Neuronal stem cell (in vitro differentiated cells): ENCODE measurements around the gene LMNA.

Source experiments
- DNase-seq: peaks from one replicate; pipeline ENCODE4 v3.0.0-alpha.2; 2013; ENCODE audit warnings: low spot score
- H2AFZ ChIP-seq: one replicate; pipeline ENCODE4 v1.6.1; 2013; ENCODE audit warnings: mild to moderate bottlenecking, low read length, inconsistent platforms
- H2AK5ac ChIP-seq: 2 replicates; pipeline ENCODE4 v1.6.1; 2013; ENCODE audit warnings: low read depth, mild to moderate bottlenecking, inconsistent platforms, low read length, moderate library complexity, mixed read lengths
- H2BK120ac ChIP-seq: 2 replicates; pipeline ENCODE4 v1.6.1; 2013; ENCODE audit warnings: low read depth, mild to moderate bottlenecking, inconsistent platforms, low read length, moderate library complexity, mixed read lengths
- H2BK12ac ChIP-seq: one replicate; pipeline ENCODE4 v1.6.1; 2013; ENCODE audit warnings: low read length, inconsistent platforms
- H2BK15ac ChIP-seq: 2 replicates; pipeline ENCODE4 v1.6.1; 2013; ENCODE audit warnings: mild to moderate bottlenecking, low read length, inconsistent platforms, mixed read lengths
- H2BK5ac ChIP-seq: one replicate; pipeline ENCODE4 v1.6.1; 2013; ENCODE audit warnings: inconsistent platforms, mild to moderate bottlenecking, low read length, moderate library complexity
- H3K14ac ChIP-seq: one replicate; pipeline ENCODE4 v1.6.1; 2013; ENCODE audit warnings: low read length, inconsistent platforms
- H3K18ac ChIP-seq: 2 replicates; pipeline ENCODE4 v1.6.1; 2013; ENCODE audit warnings: low read length, inconsistent platforms
- H3K23ac ChIP-seq: 2 replicates; pipeline ENCODE4 v1.6.1; 2013; ENCODE audit warnings: low read depth, mild to moderate bottlenecking, mixed read lengths, low read length, inconsistent platforms; ENCODE audit not compliant: poor library complexity
- H3K27ac ChIP-seq: replicated peaks from 3 replicates; pipeline ENCODE4 v1.5.1; 2013; ENCODE audit warnings: low read length, inconsistent platforms
- H3K27me3 ChIP-seq, 3 experiments: 2 replicates each; pipeline ENCODE4 v1.6.1; 2013; ENCODE audit warnings: low read length in 3 of 3, mild to moderate bottlenecking in 2 of 3, inconsistent platforms in 1 of 3, low read depth in 1 of 3, mixed read lengths in 1 of 3, moderate library complexity in 1 of 3; ENCODE audit not compliant: control insufficient read depth in 3 of 3, insufficient read depth in 3 of 3
- H3K36me3 ChIP-seq, 2 donors: replicated peaks in 1 of 2; 2 replicates each; pipeline ENCODE4 v1.6.1; 2013; ENCODE audit warnings: low read length in 2 of 2; ENCODE audit not compliant: control insufficient read depth in 2 of 2, insufficient read depth in 2 of 2
- H3K4ac ChIP-seq: 2 replicates; pipeline ENCODE4 v1.6.1; 2013; ENCODE audit warnings: inconsistent platforms, mild to moderate bottlenecking, low read length, moderate library complexity
- H3K4me1 ChIP-seq, 2 donors: 1 replicate in 1 of 2; 2 replicates in 1 of 2; pipeline ENCODE4 v1.6.1; 2013; ENCODE audit warnings: low read length in 2 of 2, low read depth in 1 of 2; ENCODE audit not compliant: control insufficient read depth in 2 of 2, insufficient read depth in 1 of 2
- H3K4me2 ChIP-seq: one replicate; pipeline ENCODE4 v1.6.1; 2013; ENCODE audit warnings: mild to moderate bottlenecking, low read length, inconsistent platforms; ENCODE audit not compliant: insufficient read depth, poor library complexity, severe bottlenecking
- H3K4me3 ChIP-seq, 2 donors: 2 replicates each; pipeline ENCODE4 v1.5.1; 2013; ENCODE audit warnings: low read length in 2 of 2, mild to moderate bottlenecking in 2 of 2, inconsistent platforms in 1 of 2, moderate library complexity in 1 of 2
- H3K79me1 ChIP-seq: one replicate; pipeline ENCODE4 v1.6.1; 2013; ENCODE audit warnings: low read depth, mild to moderate bottlenecking, inconsistent platforms, low read length, moderate library complexity
- H3K9ac ChIP-seq: one replicate; pipeline ENCODE4 v1.6.1; 2013; ENCODE audit warnings: mild to moderate bottlenecking, low read depth, low read length, inconsistent platforms; ENCODE audit not compliant: poor library complexity
- H3K9me3 ChIP-seq, 2 donors: replicated peaks in 1 of 2; 2 replicates each; pipeline versions ENCODE3 to v1.6.1; 2013; ENCODE audit warnings: low read length in 2 of 2, mild to moderate bottlenecking in 2 of 2, inconsistent platforms in 1 of 2, low read depth in 1 of 2, mixed read lengths in 1 of 2, moderate library complexity in 1 of 2; ENCODE audit not compliant: control insufficient read depth in 2 of 2, insufficient read depth in 1 of 2
- H4K8ac ChIP-seq: one replicate; pipeline ENCODE4 v1.6.1; 2013; ENCODE audit warnings: low read depth, mild to moderate bottlenecking, inconsistent platforms, low read length, moderate library complexity
- H4K91ac ChIP-seq: one replicate; pipeline ENCODE4 v1.6.1; 2013; ENCODE audit warnings: low read length, low read depth, mild to moderate bottlenecking, inconsistent platforms; ENCODE audit not compliant: poor library complexity
- WGBS, 2 donors: extraction: QIAGEN DNeasy Blood & Tissue Kit; methylation state at CpG; one replicate each; pipeline ENCODE4 v1.1.7; 2013; ENCODE audit warnings: missing lambda C conversion rate in 2 of 2, mixed read lengths in 1 of 2; ENCODE audit not compliant: insufficient read length in 2 of 2, insufficient replicate concordance in 1 of 2; ENCODE audit errors: extremely low coverage in 2 of 2; 5-methylcytosine and 5-hydroxymethylcytosine counted together

The LMNA gene

GRCh38 chr1:156104861-156105832, 9.4 kb upstream of the LMNA start:
- H3K27ac ChIP-seq = peak overlapping the region; percentile 73
- no CpG with 5 or more reads among the region's 11 CpGs for WGBS, 2 donors
- H3K4me3 ChIP-seq = peak overlapping the region in 1 of 2 donors; percentile 29

DNA sequence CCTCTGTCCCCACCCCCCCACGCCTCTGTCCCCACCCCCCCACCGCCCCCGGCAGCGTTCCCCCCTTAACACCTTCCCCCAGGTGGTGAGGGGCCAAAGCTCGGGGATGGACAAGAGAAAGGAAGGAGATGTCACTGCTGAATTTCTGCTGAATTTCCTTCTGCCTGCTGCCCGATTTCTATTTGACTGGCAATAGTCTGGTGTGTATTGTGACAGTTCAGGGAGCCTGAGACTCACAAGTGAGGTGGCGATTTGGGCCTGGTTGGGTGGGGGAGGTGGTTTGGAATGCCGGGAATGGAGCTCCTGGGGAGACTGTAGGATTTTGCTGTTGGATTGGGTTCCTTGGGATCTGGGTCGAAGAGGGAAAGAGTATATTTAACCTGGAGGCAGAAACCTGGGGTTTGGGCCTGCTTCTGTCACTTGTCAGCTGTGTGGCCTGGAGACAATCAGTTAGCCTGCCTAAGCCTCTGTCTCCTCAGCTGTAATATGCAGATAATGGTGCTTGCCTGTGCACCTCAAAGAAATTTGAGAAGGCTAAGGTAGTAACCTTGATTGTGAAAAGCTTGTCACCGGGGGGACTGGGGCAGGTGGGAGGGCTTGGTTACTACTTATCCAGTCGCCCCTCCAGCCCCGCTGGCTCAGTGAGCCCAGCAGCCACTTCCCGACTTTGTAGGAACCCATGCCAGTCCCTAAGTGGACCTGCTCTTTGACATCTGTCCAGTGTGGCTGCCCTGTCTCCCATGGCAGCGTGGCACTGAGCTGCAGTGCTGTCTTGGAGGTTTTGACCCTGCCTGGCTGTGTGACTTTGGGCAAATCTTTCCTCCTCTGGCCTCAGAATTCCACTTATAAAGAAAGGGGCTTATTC, 7.7 kb upstream of the LMNA start:
- H2BK12ac ChIP-seq = no peak overlapping the region
- no peak overlapping the region for H4K8ac ChIP-seq
- H3K9ac ChIP-seq = no peak overlapping the region
- DNase-seq = no peak
- H3K14ac ChIP-seq = peak overlapping the region; percentile 85
- H4K91ac ChIP-seq = no peak overlapping the region
- peaks cover 5 to 59% of the 10 kb centered on the region in 2 donors for H3K36me3 ChIP-seq
- H2BK15ac ChIP-seq = no peak overlapping the region
- peak overlapping the region in 1 of 2 donors; percentile 10 for H3K4me3 ChIP-seq
- H3K9me3 ChIP-seq = no peaks in the 10 kb centered on the region
- H2AK5ac ChIP-seq = no peak overlapping the region
- peaks cover 9% of the 10 kb centered on the region for H3K79me1 ChIP-seq
- peak overlapping the region; percentile 68 for H3K27ac ChIP-seq
- no peaks in the 10 kb centered on the region for H3K27me3 ChIP-seq
- no peak overlapping the region for H2AFZ ChIP-seq
- no peak overlapping the region for H3K23ac ChIP-seq
- no CpG with 5 or more reads among the region's 14 CpGs for WGBS, 2 donors
- no peak overlapping the region for H3K4ac ChIP-seq
- peaks cover 38 to 41% of the 10 kb centered on the region in 2 donors for H3K4me1 ChIP-seq
- peak overlapping the region; percentile 70 for H3K4me2 ChIP-seq
- no peak overlapping the region for H2BK5ac ChIP-seq
- no peak overlapping the region for H2BK120ac ChIP-seq
- H3K18ac ChIP-seq = peak overlapping the region; percentile 15

More at GRCh38 chr1:156104861-156105832, 9.4 kb upstream of the LMNA start:
- H3K23ac ChIP-seq = no peak overlapping the region
- H3K18ac ChIP-seq = peak overlapping the region; percentile 31
- H2AK5ac ChIP-seq = peak overlapping the region; percentile 42
- H3K9ac ChIP-seq = no peak overlapping the region
- no peak overlapping the region for H2BK120ac ChIP-seq
- DNase-seq = no peak
- H3K14ac ChIP-seq = no peak overlapping the region
- no peak overlapping the region for H2AFZ ChIP-seq
- no peak overlapping the region for H2BK15ac ChIP-seq
- peaks cover 5 to 60% of the 10 kb centered on the region in 2 donors for H3K36me3 ChIP-seq
- H3K79me1 ChIP-seq = peaks cover 14% of the 10 kb centered on the region
- H3K27me3 ChIP-seq = no peaks in the 10 kb centered on the region
- no peaks in the 10 kb centered on the region for H3K9me3 ChIP-seq
- H3K4me2 ChIP-seq = no peak overlapping the region
- peaks cover 38 to 44% of the 10 kb centered on the region in 2 donors for H3K4me1 ChIP-seq
- H2BK5ac ChIP-seq = no peak overlapping the region
- H2BK12ac ChIP-seq = no peak overlapping the region
- H4K8ac ChIP-seq = no peak overlapping the region
- no peak overlapping the region for H4K91ac ChIP-seq
- H3K4ac ChIP-seq = no peak overlapping the region

DNA sequence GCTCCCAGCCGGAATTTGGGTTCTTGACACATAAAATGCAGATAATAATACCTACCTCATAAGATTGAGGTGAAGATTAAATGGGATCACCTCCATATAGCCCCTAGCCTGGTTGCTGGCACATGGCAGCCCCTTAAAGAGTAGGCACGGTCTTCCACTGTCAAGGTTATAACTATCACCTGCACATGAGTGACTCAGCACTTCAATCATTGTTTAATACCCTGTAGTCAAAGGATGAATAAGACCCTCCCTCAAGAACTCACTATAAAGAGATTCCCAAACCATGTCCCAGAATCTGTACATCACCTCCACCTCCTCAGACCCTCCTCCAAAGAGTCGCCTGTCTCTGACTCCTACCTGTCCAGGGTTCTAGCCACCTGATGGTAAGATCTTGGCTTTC, 6.5 kb upstream of the LMNA start:
- H2AK5ac ChIP-seq = no peak overlapping the region
- no peak overlapping the region for H3K9ac ChIP-seq
- no peak overlapping the region for H2BK5ac ChIP-seq
- H2AFZ ChIP-seq = no peak overlapping the region
- H3K23ac ChIP-seq = no peak overlapping the region
- whole genome bisulfite sequencing, 2 donors = no CpG with 5 or more reads among the region's 3 CpGs
- no peak overlapping the region for H3K4ac ChIP-seq
- H2BK12ac ChIP-seq = no peak overlapping the region
- no peak overlapping the region for H3K27ac ChIP-seq
- H3K4me3 ChIP-seq = no peak overlapping the region
- DNase-seq = no peak
- H3K79me1 ChIP-seq = peaks cover 3% of the 10 kb centered on the region
- H3K4me2 ChIP-seq = no peak overlapping the region
- no peak overlapping the region for H3K18ac ChIP-seq
- H3K4me1 ChIP-seq = peaks cover 34 to 37% of the 10 kb centered on the region in 2 donors
- no peaks in the 10 kb centered on the region for H3K27me3 ChIP-seq
- H3K9me3 ChIP-seq = no peaks in the 10 kb centered on the region
- no peak overlapping the region for H4K8ac ChIP-seq
- H3K36me3 ChIP-seq = peaks cover 3 to 48% of the 10 kb centered on the region in 2 donors
- no peak overlapping the region for H3K14ac ChIP-seq
- no peak overlapping the region for H2BK15ac ChIP-seq
- H2BK120ac ChIP-seq = no peak overlapping the region
- H4K91ac ChIP-seq = no peak overlapping the region
